ENCODE data around the gene MCM8.

MCM8 gene

GRCh38 chr20:5949943-5950270 lies 545 bp upstream of the MCM8 start:
- no peak for DNase-seq

GRCh38 chr20:5967469-5967868 lies 17.0 kb downstream of the MCM8 start:
- no peak for DNase-seq

- DNase-seq, result no peak
Measured at GRCh38 chr20:5968462-5968861, 18.0 kb downstream of the MCM8 start.

- DNase-seq, result no peak
Measured at GRCh38 chr20:5969348-5969935, 19.0 kb downstream of the MCM8 start.

DNA sequence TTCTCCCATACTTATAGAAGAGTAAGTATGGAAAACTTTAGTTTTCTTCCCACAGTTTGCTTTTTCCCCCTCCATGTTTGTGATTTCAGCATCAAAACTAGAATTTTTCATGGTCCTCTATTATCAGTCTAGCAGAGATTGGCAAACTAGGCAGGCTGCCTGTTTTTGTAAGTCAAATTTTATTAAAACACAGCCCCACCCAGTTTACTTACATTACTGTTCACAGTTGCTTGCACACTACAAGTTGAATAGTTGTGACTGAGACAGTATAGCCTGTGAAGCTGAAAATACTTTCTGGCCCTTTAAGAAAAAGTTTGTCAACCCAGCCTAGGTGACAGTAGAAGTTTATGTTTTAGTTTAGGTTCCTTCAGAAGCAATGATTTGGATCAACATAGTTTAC lies 19.5 kb downstream of the MCM8 start:
- no peak for DNase-seq

- no peak for DNase-seq
Measured at GRCh38 chr20:5970381-5970780, 19.9 kb downstream of the MCM8 start.

- no peak for DNase-seq
Measured at GRCh38 chr20:5971203-5971602, 20.8 kb downstream of the MCM8 start.

- DNase-seq, result no peak
Measured at GRCh38 chr20:5973172-5973571, 22.7 kb downstream of the MCM8 start.

DNA sequence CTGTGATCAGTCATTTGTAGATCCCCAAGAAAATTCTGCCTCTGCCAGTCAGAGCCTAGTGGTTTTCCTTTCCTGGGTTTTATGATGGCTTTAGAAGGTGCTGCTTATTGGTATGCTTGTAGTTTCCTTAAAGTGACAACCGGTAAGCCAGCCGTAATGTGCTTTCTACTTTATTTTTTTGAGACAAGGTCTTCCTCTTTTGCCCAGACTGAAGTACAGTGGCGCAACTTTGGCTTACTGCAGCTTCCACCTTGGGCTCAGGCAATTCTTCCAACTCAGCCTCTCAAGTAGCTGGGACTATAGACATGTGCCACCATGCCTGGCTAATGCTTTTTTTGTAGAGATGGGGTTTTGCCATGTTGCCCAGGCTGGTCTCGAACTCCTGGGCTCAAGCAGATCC lies 23.5 kb downstream of the MCM8 start:
- no peak for DNase-seq

- DNase-seq, result no peak
Measured at GRCh38 chr20:5974531-5974930, 24.1 kb downstream of the MCM8 start.

- DNase-seq, result no peak
Measured at GRCh38 chr20:5975778-5976177, 25.3 kb downstream of the MCM8 start.

GRCh38 chr20:5977223-5977622 lies 26.8 kb downstream of the MCM8 start:
- no peak for DNase-seq

GRCh38 chr20:5977975-5978374 lies 27.5 kb downstream of the MCM8 start:
- DNase-seq, result no peak

DNA sequence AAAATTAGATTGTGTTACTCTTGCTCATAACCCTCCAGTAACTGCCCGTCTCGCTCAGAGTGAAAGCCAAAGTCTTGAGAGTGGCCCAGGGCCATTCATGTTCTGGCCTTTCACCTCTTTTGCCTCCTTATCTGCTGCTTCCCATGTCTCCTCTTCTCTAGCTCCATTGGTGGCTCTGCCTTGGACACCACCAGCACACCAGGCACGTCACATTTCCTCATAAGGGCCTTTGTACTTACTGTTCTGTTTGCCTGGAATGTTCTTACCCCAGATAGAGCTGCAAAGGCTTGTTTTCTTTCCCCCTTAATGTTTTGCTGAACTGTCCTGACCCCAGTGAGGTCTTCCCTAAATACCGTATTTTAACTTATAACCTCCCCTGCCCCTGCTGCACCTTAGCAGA lies 29.3 kb downstream of the MCM8 start:
- no peak for DNase-seq

- DNase-seq, result no peak
Measured at GRCh38 chr20:5980720-5981538, 30.5 kb downstream of the MCM8 start.

GRCh38 chr20:5987383-5987782 lies 36.9 kb downstream of the MCM8 start:
- no peak for DNase-seq

DNA sequence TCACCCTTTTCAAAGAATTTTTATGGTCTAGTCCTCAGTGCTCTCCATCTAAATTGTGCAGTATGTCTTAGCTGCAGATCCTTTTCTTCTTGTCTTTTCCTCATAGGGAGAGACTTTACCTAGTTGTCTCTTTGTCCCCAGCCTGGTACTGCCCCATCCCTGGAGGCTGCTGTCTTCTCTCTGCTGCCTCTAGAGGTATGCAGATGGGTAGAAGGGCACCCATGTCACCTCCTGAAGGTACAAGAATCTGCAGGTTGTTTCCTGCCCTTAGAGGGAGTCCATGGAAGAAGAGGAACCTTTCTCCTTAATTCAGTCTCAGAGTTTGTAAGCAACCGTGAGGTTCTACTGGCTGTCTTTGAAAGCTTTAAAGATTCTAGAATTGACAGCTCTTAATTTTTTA lies 39.1 kb downstream of the MCM8 start:
- DNase-seq, result no peak

- DNase-seq, result no peak
Measured at GRCh38 chr20:5990946-5991345, 40.5 kb downstream of the MCM8 start.

GRCh38 chr20:5991623-5992441 lies 41.4 kb downstream of the MCM8 start:
- no peak for DNase-seq

GRCh38 chr20:5996765-5997164 lies 46.3 kb downstream of the MCM8 start:
- no peak for DNase-seq

DNA sequence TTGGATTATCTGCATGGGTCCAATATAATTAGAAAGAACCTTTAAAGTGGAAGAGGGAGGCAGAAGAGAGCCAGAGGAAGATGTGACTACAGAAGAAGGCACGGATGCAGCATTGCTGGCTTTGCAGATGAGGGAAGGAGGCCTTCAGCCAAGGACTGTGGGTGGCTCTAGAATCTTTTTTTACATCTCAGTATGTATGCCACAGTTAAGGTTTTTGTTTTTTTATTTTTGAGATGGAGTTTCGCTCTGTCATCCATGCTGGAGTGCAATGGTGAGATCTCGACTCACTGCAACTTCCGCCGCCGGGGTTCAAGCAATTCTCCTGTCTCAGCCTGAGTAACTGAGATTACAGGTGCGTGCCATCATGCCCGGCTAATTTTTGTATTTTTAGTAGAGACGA lies 49.3 kb downstream of the MCM8 start:
- no peak for DNase-seq

- no peak for DNase-seq
Measured at GRCh38 chr20:6000871-6001270, 50.4 kb downstream of the MCM8 start.

GRCh38 chr20:6006603-6006949 lies 56.1 kb downstream of the MCM8 start:
- no peak for DNase-seq

GRCh38 chr20:6007094-6007528 lies 56.7 kb downstream of the MCM8 start:
- no peak for DNase-seq
